Measurements from ENCODE around the gene NTF3. TPM values are rescaled to one million over a fixed set of nuclear protein-coding genes. Genes with fewer than 3 reads are reported as not detected.

The NTF3 gene
- total and polyA plus RNA-seq, 2 of the 8 experiments (the other 6 are each of a cell fraction or from before 2014, with no cell fraction given), result 1.4 to 2.3 TPM

DNA sequence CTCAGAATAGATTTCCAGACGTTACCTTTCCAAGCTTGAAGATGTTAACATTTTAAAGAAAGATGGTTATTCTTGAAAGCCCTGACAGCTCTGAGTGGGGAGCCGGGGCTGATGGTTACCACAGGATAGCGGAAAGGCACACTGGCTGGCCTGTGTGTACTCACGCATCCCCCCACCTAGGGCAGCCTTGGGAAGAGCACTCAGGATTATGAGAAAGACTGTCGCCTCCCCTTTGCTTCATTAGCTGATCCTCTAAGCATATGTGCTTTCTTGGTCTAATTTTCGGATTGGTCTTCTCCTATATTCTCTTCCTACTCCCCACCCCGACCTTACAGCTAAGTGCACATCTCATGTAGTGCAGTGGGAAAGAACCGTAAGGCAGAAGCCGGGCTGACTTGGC lies 20.7 kb downstream of the NTF3 start (continued):
- TF ChIP-seq EP300 (IDR thresholded peaks at IDR 0.05; ENCODE audit: borderline replicate concordance in 1 of 2, low read depth in 2 of 2, low read length in 2 of 2), result no peak
- TF ChIP-seq TAF7 (optimal IDR thresholded peaks at IDR 0.05; ENCODE audit: borderline replicate concordance, low read depth, low read length), result no peak
